GM12873 (cell line): ENCODE results near the gene CDCA5.

Source experiments
- TF ChIP-seq, protein P1 (sequence below): IDR thresholded peaks from 2 replicates; pipeline ENCODE4 v1.5.1; 2012; ENCODE audit warnings: low read depth, mild to moderate bottlenecking, moderate library complexity, low read length, control low read depth; ENCODE audit not compliant: insufficient read depth; ENCODE audit errors: missing control alignments

Gene CDCA5

DNA sequence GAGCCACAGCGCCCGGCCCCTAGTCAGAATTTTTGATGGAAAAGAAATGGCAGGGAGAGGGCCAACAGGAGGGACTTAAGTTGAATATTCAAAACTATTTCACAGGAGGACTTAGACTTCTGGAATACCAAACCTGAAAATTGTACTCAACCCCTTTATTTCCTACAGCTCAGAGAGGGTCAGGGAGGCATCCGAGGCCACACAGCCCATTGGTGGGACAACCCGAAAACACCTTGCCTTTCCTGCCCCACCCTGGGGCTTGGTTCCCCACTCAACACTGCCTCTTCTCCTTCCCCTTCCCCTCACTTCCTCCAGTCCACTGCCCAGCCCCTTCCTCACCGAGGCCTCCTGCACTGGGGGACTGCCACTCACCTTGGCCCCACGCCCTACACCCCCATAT lies 26.8 kb downstream of the CDCA5 start:
- TF ChIP-seq, protein P1, sequence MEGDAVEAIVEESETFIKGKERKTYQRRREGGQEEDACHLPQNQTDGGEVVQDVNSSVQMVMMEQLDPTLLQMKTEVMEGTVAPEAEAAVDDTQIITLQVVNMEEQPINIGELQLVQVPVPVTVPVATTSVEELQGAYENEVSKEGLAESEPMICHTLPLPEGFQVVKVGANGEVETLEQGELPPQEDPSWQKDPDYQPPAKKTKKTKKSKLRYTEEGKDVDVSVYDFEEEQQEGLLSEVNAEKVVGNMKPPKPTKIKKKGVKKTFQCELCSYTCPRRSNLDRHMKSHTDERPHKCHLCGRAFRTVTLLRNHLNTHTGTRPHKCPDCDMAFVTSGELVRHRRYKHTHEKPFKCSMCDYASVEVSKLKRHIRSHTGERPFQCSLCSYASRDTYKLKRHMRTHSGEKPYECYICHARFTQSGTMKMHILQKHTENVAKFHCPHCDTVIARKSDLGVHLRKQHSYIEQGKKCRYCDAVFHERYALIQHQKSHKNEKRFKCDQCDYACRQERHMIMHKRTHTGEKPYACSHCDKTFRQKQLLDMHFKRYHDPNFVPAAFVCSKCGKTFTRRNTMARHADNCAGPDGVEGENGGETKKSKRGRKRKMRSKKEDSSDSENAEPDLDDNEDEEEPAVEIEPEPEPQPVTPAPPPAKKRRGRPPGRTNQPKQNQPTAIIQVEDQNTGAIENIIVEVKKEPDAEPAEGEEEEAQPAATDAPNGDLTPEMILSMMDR: no peak

DNA sequence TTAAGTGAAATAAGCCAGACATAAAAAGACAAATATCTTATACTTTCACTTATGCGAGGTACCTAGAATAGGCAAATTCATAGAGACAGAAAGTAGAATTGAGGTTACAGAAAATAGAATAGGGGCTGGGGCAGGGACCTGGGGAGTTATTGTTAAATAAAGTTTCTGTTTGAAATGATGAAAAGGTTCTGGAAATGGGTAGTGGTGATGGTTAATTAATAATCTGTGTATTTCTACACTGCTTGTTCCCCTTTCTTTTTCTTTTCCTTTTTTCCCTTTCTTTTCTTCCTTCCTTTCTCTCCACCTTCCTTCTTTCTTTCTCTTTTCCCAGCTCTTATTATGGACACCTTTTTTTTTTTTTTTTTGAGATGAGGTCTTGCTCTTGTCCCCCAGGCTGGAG lies 28.3 kb downstream of the CDCA5 start:
- TF ChIP-seq, protein P1: no peak

DNA sequence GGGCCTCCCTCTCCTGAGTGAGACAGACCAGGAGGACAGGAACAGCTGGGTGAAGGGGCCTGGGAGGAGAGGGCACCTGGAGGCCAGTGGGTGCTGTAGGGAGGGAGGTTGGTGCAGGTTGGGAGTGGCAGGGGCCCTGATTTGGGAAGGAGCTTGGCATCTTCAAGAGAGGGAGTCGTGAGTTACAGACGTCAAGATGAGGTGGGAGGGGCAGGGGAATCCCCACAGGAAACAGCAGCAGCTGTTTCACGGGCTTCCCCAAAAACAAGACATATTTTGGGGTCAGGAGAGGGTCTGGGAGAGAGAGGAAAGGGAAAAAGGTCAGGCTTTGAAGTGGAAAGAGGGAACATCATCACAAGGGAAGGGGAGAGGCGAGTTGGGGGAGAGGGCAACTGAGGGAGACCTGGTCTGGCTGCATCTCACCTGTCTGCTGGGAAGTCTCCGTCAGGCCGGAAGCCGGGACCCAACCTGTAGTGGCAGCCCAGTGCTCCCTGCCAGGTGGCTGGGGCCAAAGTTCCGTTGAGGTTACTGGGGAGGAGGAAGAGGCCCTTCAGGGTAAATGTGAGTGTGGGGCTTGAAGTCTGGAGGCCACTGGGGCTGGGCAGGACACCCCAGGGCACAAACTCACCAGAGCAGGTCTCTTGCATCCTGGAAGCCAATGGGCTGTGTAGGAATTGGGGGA lies 29.9 kb downstream of the CDCA5 start:
- TF ChIP-seq, protein P1: no peak

- TF ChIP-seq, protein P1: no peak
These were observed 32.4 kb downstream of the CDCA5 start for GRCh38 chr11:65051398-65051858.

GRCh38 chr11:65047581-65048422 lies 36.0 kb downstream of the CDCA5 start:
- TF ChIP-seq, protein P1: no peak

GRCh38 chr11:65045728-65046127 lies 38.1 kb downstream of the CDCA5 start:
- TF ChIP-seq, protein P1: no peak

GRCh38 chr11:65045061-65045460 lies 38.8 kb downstream of the CDCA5 start:
- TF ChIP-seq, protein P1: no peak
